ENCODE data around the gene SNX17. TPM values are rescaled to one million over a fixed set of nuclear protein-coding genes. Genes with fewer than 3 reads are reported as not detected.

SNX17 gene
- total and polyA plus RNA-seq, 2 of the 13 experiments (the other 11 are each of a cell fraction or from before 2014, with no cell fraction given), result 75.0 to 109 TPM

GRCh38 chr2:27353762-27354596, 16.4 kb upstream of the SNX17 start (continued):
- no peak for TF ChIP-seq TCF7L2 (IDR thresholded peaks at IDR 0.05; ENCODE audit: low read depth, low read length)
- TF ChIP-seq, protein P1, sequence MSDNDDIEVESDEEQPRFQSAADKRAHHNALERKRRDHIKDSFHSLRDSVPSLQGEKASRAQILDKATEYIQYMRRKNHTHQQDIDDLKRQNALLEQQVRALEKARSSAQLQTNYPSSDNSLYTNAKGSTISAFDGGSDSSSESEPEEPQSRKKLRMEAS (IDR thresholded peaks at IDR 0.05), result peak; percentile 84
- no peak for TF ChIP-seq NCOA1 (CRISPR knock-in tag; IDR thresholded peaks at IDR 0.05)
- TF ChIP-seq MED13 (CRISPR knock-in tag; IDR thresholded peaks at IDR 0.05), result no peak
- no peak for TF ChIP-seq NFKBIZ (CRISPR knock-in tag; IDR thresholded peaks at IDR 0.05)
- no peak for TF ChIP-seq CSRNP1 (CRISPR knock-in tag; IDR thresholded peaks at IDR 0.05)
- no peak for TF ChIP-seq SETDB1 (CRISPR knock-in tag; IDR thresholded peaks at IDR 0.05; ENCODE audit: borderline replicate concordance)
- TF ChIP-seq THYN1 (CRISPR knock-in tag; IDR thresholded peaks at IDR 0.05; ENCODE audit: borderline replicate concordance, low read depth), result no peak
- no peak for TF ChIP-seq ZNF101 (CRISPR knock-in tag; IDR thresholded peaks at IDR 0.05; ENCODE audit: borderline replicate concordance, low read depth)
- no peak for TF ChIP-seq AHR (CRISPR knock-in tag; IDR thresholded peaks at IDR 0.05)
- peak; percentile 49; the same call in 1 of the 2 replicates for TF ChIP-seq ZGPAT (CRISPR knock-in tag; IDR thresholded peaks at IDR 0.05)
- peak; percentile 37; the same call in 1 of the 2 replicates for TF ChIP-seq ATF7-NPFF (CRISPR knock-in tag; IDR thresholded peaks at IDR 0.05; ENCODE audit: low read depth)
- TF ChIP-seq ZFX (CRISPR knock-in tag; IDR thresholded peaks at IDR 0.05; ENCODE audit: low read depth), result peak; percentile 70
- no peak for TF ChIP-seq ZC3H13 (CRISPR knock-in tag; IDR thresholded peaks at IDR 0.05)
- TF ChIP-seq, protein P2, sequence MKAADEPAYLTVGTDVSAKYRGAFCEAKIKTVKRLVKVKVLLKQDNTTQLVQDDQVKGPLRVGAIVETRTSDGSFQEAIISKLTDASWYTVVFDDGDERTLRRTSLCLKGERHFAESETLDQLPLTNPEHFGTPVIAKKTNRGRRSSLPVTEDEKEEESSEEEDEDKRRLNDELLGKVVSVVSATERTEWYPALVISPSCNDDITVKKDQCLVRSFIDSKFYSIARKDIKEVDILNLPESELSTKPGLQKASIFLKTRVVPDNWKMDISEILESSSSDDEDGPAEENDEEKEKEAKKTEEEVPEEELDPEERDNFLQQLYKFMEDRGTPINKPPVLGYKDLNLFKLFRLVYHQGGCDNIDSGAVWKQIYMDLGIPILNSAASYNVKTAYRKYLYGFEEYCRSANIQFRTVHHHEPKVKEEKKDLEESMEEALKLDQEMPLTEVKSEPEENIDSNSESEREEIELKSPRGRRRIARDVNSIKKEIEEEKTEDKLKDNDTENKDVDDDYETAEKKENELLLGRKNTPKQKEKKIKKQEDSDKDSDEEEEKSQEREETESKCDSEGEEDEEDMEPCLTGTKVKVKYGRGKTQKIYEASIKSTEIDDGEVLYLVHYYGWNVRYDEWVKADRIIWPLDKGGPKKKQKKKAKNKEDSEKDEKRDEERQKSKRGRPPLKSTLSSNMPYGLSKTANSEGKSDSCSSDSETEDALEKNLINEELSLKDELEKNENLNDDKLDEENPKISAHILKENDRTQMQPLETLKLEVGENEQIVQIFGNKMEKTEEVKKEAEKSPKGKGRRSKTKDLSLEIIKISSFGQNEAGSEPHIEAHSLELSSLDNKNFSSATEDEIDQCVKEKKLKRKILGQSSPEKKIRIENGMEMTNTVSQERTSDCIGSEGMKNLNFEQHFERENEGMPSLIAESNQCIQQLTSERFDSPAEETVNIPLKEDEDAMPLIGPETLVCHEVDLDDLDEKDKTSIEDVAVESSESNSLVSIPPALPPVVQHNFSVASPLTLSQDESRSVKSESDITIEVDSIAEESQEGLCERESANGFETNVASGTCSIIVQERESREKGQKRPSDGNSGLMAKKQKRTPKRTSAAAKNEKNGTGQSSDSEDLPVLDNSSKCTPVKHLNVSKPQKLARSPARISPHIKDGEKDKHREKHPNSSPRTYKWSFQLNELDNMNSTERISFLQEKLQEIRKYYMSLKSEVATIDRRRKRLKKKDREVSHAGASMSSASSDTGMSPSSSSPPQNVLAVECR (CRISPR knock-in tag; IDR thresholded peaks at IDR 0.05; ENCODE audit: borderline replicate concordance), result peak; percentile 54; the same call in 1 of the 2 replicates
- no peak for TF ChIP-seq SOX6 (IDR thresholded peaks at IDR 0.05)
- TF ChIP-seq SOX6 (CRISPR knock-in tag; IDR thresholded peaks at IDR 0.05), result peak; percentile 62; the same call in 1 of the 2 replicates
- no peak for TF ChIP-seq NCOA5 (CRISPR knock-in tag; IDR thresholded peaks at IDR 0.05)
- TF ChIP-seq ZNF230 (CRISPR knock-in tag; IDR thresholded peaks at IDR 0.05), result 0 out of 2 replicates have a peak, but pooled peaks have one; percentile 26
- no peak for TF ChIP-seq SKI (IDR thresholded peaks at IDR 0.05; ENCODE audit: partially characterized antibody)
- no peak for TF ChIP-seq SIN3B (IDR thresholded peaks at IDR 0.05; ENCODE audit: low read length)

All from HepG2 (cell line).